ENCODE data around the gene APRT. TPM values are rescaled to one million over a fixed set of nuclear protein-coding genes. Genes with fewer than 3 reads are reported as not detected.

The APRT gene
- total RNA-seq, 4 donors from 2014 or later, result 74.8 to 135 (median 101) TPM

DNA sequence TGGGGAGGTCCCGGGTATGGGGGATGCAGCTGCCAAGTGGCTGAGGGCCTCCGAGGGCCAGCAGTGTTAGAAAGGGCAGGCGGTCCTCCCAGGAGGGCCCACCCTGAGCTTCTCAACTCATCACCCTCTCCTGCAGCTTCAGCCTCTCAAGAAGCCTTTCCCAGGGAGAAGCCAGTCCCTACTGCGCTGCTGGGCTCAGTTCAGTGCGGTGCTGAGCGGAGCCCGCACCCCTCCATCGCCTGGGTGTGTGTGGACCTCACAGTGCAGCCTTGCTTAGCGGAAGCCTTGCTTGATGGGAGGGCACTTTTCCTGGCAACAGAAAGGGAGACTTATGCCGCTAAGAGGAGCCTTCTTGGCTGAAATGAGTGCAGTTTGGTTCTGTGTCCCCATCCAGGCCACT is 3.5 kb upstream of the APRT start:
- TF ChIP-seq, protein P1, sequence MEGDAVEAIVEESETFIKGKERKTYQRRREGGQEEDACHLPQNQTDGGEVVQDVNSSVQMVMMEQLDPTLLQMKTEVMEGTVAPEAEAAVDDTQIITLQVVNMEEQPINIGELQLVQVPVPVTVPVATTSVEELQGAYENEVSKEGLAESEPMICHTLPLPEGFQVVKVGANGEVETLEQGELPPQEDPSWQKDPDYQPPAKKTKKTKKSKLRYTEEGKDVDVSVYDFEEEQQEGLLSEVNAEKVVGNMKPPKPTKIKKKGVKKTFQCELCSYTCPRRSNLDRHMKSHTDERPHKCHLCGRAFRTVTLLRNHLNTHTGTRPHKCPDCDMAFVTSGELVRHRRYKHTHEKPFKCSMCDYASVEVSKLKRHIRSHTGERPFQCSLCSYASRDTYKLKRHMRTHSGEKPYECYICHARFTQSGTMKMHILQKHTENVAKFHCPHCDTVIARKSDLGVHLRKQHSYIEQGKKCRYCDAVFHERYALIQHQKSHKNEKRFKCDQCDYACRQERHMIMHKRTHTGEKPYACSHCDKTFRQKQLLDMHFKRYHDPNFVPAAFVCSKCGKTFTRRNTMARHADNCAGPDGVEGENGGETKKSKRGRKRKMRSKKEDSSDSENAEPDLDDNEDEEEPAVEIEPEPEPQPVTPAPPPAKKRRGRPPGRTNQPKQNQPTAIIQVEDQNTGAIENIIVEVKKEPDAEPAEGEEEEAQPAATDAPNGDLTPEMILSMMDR (IDR thresholded peaks at IDR 0.05; ENCODE audit: low read depth), result no peak

DNA sequence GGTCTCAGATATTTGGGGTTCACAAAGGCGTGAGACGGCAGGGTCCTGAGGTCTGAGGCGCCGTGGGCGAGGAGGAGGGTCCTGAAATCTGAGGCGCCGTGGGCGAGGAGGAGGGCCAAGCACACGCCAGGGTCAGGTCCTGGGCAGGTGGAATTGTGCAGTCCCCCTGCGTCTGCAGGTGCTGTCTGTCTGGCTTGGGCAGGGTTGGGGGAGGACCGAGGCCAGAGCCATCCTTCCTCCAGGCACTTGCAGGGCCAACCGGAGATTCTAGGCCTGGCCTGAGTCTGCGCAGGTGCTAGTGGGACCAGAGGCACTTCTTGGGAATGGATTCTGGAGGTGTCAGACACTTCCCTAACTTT is 2.4 kb upstream of the APRT start:
- TF ChIP-seq, protein P1 (IDR thresholded peaks at IDR 0.05; ENCODE audit: low read depth), result no peak

DNA sequence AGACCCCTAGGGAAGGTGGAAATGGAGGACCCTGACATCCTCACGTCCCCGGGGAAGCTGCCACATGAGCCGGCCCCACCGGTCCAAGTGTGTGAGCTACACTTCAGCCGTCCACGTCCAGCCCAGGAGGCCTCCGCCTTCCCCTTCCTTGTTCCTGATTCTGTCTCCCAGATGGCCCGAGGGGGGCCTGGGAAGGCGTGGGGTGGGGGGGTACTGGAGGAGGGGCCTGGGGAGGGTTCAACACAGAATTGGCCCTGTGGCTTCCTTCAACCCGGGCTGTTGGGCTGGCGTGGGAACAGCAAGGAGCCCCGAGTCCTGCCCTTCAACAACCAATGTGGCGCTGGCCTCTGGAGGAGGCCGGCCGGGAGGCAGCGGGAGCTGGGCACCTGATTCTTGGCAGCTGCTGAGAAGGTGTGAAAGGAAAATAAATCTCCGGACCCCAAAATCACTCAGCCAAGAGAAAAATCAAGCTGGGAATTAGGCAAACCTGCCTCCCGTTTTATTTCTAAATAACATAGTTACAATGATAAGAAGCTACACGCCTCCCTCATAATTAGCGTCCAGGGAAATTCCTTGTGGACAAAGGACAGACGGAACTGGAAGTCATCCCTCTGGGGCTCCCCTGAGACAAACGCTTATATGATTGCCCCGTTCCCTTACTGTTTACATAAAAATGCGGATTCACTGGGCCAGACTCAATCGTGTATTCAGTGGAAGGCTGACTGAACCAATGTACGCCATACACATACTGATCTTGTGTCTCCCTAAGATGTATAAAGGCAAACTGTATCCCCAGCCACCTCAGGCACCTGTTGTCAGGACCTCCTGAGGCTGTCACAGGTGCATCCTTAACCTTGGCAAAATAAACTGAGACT is 1.8 kb upstream of the APRT start:
- TF ChIP-seq, protein P1 (IDR thresholded peaks at IDR 0.05; ENCODE audit: low read depth), result no peak

DNA sequence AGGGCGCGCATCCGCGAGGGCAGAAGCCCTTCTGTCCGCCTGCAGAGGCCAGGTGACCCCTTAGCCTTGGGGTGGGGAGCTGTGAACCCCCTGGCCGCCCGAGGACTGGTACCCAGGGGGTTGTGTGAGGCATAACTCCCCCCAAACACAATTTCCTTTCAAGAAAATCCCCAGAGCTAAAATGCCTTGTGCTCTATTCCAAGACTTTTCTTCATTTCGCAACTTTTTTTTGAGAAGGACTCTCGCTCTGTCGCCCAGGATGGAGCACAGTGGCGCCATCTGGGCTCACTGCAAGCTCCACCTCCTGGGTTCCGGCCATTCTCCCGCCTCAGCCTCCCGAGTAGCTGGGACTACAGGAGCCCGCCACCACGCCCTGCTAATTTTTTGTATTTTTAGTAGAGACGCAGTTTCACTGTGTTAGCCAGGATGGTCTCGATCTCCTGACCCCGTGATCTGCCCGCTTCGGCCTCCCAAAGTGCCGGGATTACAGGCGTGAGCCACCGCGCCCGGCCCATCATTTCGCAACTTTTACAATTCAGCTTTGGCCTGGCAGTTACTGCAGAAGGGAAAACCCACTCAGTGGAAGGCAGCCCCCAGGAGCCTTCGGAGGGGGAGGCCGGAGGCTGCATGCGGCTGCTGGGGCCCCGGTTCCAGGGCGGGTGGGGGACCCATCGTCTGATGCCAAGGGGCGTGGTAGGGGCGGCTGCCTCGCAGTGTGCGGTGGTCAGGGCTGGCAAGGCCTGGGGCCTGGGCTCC is 963 bp upstream of the APRT start:
- TF ChIP-seq, protein P1 (IDR thresholded peaks at IDR 0.05; ENCODE audit: low read depth), result no peak

DNA sequence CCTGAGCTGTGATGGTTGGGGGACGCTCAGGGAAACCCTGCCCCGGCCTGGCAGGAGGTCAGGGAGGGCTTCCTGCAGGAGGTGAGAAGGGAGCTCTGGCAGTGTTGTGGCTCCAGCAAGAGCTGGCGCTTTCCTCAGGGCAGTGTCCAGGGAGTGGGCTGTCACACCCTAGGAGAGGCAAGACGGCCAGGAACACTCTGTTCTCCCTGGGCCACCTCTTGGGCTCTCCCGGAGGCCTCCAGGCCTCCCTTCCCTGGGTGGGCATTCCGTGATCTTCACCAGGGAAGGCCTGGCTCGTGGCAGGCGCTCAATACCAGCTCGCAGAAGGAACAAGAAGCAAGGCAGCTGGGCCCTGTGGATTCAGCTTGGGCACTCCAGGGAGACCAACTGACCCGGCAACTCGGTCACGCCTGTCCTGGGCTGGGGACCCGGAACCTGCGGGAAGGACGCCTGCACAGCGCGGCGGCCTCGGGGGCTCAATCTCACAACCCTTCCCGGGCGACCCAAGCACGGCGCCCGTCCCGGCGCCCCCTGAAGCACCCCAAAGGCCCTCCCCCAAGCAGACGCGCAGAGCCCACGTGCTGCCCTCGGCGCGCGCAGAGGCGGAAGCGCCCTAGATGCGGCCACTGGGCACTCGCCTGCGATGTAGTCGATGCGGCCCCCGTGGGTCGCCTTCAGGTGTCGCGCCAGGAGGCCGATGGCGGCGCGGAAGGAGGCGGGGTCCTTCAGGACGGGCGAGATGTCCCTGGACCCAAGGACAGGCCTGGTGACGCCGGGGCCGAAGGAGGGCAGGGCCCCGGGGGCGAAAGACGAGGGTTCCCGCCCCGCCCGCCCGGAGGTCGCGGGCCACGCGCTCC is 588 bp downstream of the APRT start:
- TF ChIP-seq, protein P1 (IDR thresholded peaks at IDR 0.05; ENCODE audit: low read depth), result no peak

DNA sequence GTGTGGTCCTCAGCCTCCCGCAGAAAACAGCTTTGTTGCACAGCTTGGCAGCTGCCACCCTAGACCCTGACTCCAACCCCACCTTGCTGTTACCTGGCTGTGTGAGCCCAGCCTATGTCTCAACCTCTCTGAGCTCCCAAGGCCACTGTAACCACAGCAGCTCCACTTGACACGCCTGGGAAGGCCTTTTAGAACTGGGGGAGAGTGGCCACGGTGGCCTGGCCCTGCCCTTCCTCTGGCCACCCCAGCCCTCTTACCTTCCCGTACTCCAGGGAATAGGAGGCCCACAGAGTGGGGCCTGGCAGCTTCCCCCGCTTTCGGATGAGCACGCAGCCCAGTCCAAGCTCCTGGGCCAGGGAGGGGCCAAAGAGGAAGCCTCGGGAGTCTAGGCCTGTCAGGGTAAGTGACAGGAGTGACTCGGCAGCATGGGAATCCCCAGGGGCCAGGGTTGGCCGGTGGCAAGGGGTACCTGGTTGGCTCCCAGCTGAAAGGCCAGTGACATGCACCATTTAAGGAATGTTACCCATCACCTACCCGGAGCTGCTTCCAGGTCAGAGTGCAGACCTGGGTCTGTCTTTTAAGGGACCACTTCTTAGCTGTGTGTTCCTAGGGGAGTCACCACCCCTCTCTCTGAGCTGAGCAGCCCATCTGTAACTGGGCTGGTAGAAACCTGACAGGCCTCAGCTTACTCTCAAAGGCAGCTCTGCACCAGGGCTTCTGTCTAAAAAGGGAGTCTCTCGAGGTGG is 1.4 kb downstream of the APRT start:
- TF ChIP-seq, protein P1 (IDR thresholded peaks at IDR 0.05; ENCODE audit: low read depth), result no peak

All from subcutaneous adipose tissue (tissue), 4 donors.